Measurements from ENCODE around the gene PLXNA2. TPM values are rescaled to one million over a fixed set of nuclear protein-coding genes. Genes with fewer than 3 reads are reported as not detected.

PLXNA2 gene
- total and polyA plus RNA-seq, 2 of the 8 experiments (the other 6 are each of a cell fraction or from before 2014, with no cell fraction given): 0.33 to 1.5 TPM

- Histone ChIP-seq H3K23ac (ENCODE audit: insufficient read length) (no peak overlapping the region), H3K14ac (ENCODE audit: insufficient read length) (no peak overlapping the region), H3K4me2 (ENCODE audit: insufficient read depth in 1 of 2, low read depth in 2 of 2, low read length in 2 of 2) (no peak overlapping the region), H2BK12ac (ENCODE audit: low read depth, low read length) (no peak overlapping the region), H3K27me3 (replicated peaks in 1 of 4; ENCODE audit: control insufficient read depth in 3 of 4, extremely low read depth in 1 of 4, insufficient read depth in 3 of 4, low read length in 3 of 4) (no peaks in the 10 kb centered on the region), H3K9me3 (ENCODE audit: insufficient read depth in 2 of 2, low read depth in 1 of 2, low read length in 1 of 2) (no peaks in the 10 kb centered on the region), H3K4me1 (replicated peaks in 1 of 4; ENCODE audit: control insufficient read depth in 3 of 4, insufficient read depth in 4 of 4, low read length in 3 of 4) (peaks cover 0 to 4% (median 1%) of the 10 kb centered on the region in 4 experiments; a peak in 4 of 7 replicates), H3K18ac (ENCODE audit: extremely low read depth, low read length) (no peak overlapping the region), H3K4ac (replicated peaks; ENCODE audit: insufficient read length, low read depth, low read length) (no peak overlapping the region), H3K23me2 (ENCODE audit: low read depth, low read length) (no peaks in the 10 kb centered on the region; the same call in 1 of the 2 replicates), H2AFZ (ENCODE audit: low read length) (no peak overlapping the region), H3K27ac (ENCODE audit: low read depth, low read length) (no peak overlapping the region), H2AK5ac (ENCODE audit: low read depth, low read length) (no peak overlapping the region), H4K8ac (ENCODE audit: extremely low read depth, insufficient read depth, low read length) (no peak overlapping the region), H4K91ac (replicated peaks; ENCODE audit: insufficient read length, low read length) (no peak overlapping the region), H2BK120ac (replicated peaks; ENCODE audit: low read depth, low read length) (no peak overlapping the region), H4K20me1 (replicated peaks in 1 of 2; ENCODE audit: control insufficient read depth in 1 of 2, insufficient read depth in 2 of 2, low read length in 2 of 2) (no peaks in the 10 kb centered on the region), H4K5ac (ENCODE audit: insufficient read length, low read depth, low read length) (no peak overlapping the region), H3K79me2 (ENCODE audit: control insufficient read depth in 1 of 2, insufficient read depth in 2 of 2, low read length in 2 of 2) (no peaks in the 10 kb centered on the region), H2BK20ac (ENCODE audit: low read length) (no peak overlapping the region), H3K56ac (replicated peaks; ENCODE audit: insufficient read length, low read depth, low read length) (no peak overlapping the region), H3K36me3 (ENCODE audit: control insufficient read depth in 2 of 4, insufficient read depth in 4 of 4, low read length in 3 of 4) (no peaks in the 10 kb centered on the region), H2BK15ac (ENCODE audit: low read length) (no peak overlapping the region), H3K4me3 (ENCODE audit: extremely low read depth in 1 of 4, insufficient read depth in 2 of 4, low read depth in 3 of 4, low read length in 4 of 4) (no peak overlapping the region), H2BK5ac (ENCODE audit: low read depth, low read length) (no peak overlapping the region), H3K9ac (replicated peaks in 1 of 4; ENCODE audit: extremely low read depth in 1 of 4, low read depth in 3 of 4, low read length in 3 of 4) (no peak overlapping the region), H3K79me1 (ENCODE audit: low read depth, low read length) (no peaks in the 10 kb centered on the region)
- DNase-seq (ENCODE audit: low read depth in 1 of 2, low spot score in 2 of 2) (no peak), FAIRE-seq (no peak)
- ChIA-PET CTCF (ENCODE audit: partially characterized antibody) (interaction anchor here (0.7 to 4.5 kb wide), 18 partner anchors 10 to 369 kb away, joined by 3 to 22 read pairs (median 4); partner anchors contain the start of gene PLXNA2), POLR2A (ENCODE audit: partially characterized antibody) (no interaction called here)
- 92% methylated on average over 4 of the region's 4 CpGs; no CpG with 5 or more reads in 1 of the 2 experiments for WGBS, 2 experiments (ENCODE audit: extremely low coverage in 1 of 2, insufficient coverage in 1 of 2, insufficient read length in 1 of 2, insufficient replicate concordance in 2 of 2, low coverage in 1 of 2, low lambda C conversion rate in 2 of 2, missing lambda C conversion rate in 1 of 2)
- TF ChIP-seq KDM1A (IDR thresholded peaks at IDR 0.05; ENCODE audit: borderline replicate concordance, low read length) (no peak), GABPA (IDR thresholded peaks at IDR 0.05; ENCODE audit: borderline replicate concordance, insufficient read depth, low read length) (no peak), CREB1 (IDR thresholded peaks at IDR 0.05) (no peak), RBBP5 (IDR thresholded peaks at IDR 0.05; ENCODE audit: borderline replicate concordance, low read depth, low read length) (no peak), PHF8 (conservative IDR thresholded peaks at IDR 0.05; ENCODE audit: low read depth, low read length) (no peak)
- TF ChIP-seq, protein P1, sequence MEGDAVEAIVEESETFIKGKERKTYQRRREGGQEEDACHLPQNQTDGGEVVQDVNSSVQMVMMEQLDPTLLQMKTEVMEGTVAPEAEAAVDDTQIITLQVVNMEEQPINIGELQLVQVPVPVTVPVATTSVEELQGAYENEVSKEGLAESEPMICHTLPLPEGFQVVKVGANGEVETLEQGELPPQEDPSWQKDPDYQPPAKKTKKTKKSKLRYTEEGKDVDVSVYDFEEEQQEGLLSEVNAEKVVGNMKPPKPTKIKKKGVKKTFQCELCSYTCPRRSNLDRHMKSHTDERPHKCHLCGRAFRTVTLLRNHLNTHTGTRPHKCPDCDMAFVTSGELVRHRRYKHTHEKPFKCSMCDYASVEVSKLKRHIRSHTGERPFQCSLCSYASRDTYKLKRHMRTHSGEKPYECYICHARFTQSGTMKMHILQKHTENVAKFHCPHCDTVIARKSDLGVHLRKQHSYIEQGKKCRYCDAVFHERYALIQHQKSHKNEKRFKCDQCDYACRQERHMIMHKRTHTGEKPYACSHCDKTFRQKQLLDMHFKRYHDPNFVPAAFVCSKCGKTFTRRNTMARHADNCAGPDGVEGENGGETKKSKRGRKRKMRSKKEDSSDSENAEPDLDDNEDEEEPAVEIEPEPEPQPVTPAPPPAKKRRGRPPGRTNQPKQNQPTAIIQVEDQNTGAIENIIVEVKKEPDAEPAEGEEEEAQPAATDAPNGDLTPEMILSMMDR (IDR thresholded peaks at IDR 0.05; ENCODE audit: control extremely low read depth in 1 of 3, insufficient read depth in 1 of 3, low read depth in 1 of 3, low read length in 3 of 3): no peak
Observed at GRCh38 chr1:208111646-208112190, 132.5 kb downstream of the PLXNA2 start.
